Stimulated activated CD8-positive, alpha-beta memory T cell treated with anti-CD3 and anti-CD28 coated beads, Interleukin-15, amount 100 ng/mL, for 1 hour (primary cell): Measurements from ENCODE around the gene ZNF91.
"Not testable (repeated sequence)": the region's sequence is repeated elsewhere in the genome, so short reads cannot be mapped to it uniquely, and the experiment has no call there.

Experiments
- DNase-seq: peaks from one replicate; pipeline ENCODE4 v3.0.0-alpha.2; 2020; ENCODE audit warnings: low read depth

Gene ZNF91

DNA sequence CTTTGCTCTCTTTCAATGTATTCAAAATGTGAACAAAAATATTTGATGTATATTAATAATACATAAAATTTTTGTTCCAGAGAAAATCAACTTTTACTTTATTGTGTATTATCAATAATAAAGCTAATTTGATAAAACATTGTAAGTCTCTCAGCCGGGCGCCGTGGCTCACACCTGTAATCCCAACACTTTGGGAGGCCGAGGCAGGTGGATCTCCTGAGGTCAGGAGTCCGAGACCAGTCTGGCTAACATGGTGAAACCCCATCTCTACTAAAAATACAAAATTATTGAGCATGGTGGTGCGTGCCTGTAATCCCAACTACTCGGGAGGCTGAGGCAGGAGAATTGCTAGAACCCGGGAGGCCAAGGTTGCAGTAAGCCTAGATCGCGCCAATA lies 449 bp upstream of the ZNF91 start:
- not testable (repeated sequence) for DNase-seq

- peak; percentile 10 for DNase-seq
These were observed 760 bp downstream of the ZNF91 start for GRCh38 chr19:23394511-23394910.

DNA sequence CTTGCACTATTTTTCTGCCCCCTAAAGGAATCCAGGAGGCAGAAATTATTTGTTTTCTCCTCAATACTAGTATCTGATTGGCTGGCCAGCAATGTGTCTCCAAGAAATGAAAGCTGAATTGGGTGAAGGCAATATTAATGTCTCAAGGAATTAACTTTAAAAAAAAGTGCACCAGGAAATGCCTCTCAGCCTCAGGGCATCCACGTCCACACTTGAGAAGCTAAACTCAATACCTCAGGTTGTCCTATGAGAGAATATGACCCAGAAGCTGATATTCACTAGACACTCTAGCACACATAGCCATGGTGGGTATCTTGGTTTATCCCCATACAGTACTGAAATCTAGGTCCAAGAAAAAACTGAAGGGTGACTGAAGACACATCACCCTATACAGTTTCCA lies 2.1 kb downstream of the ZNF91 start:
- DNase-seq, result no peak

DNA sequence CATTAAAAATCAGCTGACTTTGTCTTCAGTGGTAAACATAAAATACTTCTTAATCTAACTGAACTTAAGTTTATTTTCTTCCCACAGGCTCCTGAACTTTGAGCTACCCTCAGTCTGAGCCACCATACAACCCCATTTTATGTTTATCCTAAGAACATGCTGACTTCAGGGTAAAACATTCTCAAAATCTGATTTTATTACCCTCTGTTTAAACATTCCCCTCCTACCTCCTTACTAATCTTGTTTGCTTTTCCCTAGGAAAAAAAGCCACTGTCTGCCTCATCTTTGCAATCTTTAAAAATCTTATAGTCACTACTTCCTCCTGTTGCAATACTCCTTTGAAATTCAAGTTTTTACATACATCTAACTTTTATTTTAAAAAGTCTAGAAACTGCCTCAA lies 4.0 kb downstream of the ZNF91 start:
- no peak for DNase-seq

DNA sequence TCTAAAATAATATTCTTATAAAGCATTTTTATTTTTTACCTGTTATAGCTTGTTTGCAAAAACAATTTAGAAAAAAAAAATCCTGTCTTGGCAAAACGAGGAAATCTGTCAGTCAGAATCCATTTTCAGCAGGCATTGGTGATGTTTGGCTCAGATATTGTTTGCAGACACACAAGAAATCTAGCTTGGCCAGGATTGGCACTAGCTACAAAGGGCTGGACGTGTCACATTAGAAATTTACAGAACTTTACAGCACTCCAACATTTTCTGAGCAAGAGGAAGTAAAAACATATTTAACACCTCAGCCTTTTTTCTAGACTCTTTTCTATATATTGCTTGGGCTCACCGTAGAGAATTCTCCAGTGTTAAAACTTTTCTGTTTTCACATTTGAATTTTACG lies 9.9 kb downstream of the ZNF91 start:
- DNase-seq, result no peak

DNA sequence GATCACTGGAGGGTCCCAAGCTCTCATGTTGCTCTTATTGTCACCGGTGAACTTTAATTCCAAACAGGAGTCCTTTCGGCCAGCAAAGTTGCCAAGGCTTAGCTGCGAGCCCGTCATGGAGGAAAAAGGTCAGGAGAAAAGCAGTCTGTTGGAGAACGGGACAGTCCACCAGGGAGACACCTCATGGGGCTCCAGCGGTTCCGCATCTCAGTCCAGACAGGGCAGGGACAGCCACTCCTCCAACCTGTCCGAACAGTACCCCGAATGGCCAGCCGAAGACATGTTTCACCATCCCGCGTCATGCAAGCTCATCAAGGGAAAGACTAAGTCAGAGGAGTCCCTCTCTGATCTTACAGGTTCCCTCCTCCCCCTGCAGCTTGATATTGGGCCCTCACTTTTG lies 10.4 kb downstream of the ZNF91 start:
- no peak for DNase-seq

- DNase-seq, result no peak
These were observed 11.1 kb downstream of the ZNF91 start for GRCh38 chr19:23384166-23384565.

DNA sequence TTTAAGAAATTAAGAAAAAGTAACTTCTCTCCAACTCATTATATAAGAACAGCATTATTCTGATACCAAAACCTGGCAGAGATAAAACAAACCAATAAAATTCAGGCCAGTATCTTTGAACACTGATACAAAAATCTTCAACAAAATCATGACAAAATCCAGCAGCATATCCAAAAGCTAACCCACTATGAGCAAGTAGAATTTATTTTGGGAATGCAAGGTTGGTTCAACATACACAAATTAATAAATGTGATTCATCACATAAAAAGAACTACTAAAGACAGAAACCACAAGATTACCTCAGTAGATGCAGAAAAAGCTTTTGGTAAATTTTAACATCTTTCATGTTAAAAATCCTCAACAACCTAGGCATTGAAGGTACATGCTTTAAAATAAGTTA lies 12.3 kb downstream of the ZNF91 start:
- no peak for DNase-seq

GRCh38 chr19:23381114-23381513 lies 14.2 kb downstream of the ZNF91 start:
- DNase-seq, result no peak

DNA sequence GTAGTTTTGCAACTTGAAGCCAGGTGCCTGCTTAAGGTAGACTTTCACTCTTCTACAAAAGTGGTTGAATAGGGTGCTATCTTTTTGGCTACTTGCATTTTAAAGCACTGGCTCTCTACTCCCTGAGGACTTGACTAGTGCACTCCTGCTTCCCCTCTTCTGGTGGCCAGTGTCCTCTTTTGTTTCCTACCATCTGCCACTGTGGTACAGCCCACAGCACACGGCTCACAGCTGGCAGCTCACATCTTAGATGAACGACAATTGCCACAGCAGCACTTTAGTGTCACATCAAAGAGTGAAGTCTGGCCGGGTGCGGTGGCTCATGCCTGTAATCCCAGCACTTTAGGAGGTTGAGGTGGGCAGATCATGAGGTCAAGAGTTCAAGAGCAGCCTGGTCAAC lies 15.6 kb downstream of the ZNF91 start:
- DNase-seq, result not testable (repeated sequence)

DNA sequence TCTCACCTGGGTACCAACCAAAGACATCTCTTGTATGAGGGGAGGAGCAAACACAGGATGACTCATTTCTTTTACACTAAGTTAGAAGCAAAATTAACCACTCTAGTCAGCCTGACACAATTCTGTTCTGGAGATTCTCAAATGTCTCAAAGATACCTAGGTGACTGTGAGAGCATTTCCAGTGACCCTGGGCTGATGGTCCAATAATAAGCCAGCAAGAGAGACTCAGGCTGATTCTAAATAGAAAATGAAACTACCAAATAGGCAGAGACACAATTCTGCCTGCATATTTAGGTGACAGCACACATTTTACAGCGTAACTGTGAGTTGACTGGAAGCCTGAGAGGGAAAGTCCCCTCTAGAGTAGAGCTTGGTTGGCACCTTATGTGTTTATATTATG lies 16.3 kb downstream of the ZNF91 start:
- DNase-seq, result no peak

GRCh38 chr19:23377276-23377675 lies 18.0 kb downstream of the ZNF91 start:
- no peak for DNase-seq

DNA sequence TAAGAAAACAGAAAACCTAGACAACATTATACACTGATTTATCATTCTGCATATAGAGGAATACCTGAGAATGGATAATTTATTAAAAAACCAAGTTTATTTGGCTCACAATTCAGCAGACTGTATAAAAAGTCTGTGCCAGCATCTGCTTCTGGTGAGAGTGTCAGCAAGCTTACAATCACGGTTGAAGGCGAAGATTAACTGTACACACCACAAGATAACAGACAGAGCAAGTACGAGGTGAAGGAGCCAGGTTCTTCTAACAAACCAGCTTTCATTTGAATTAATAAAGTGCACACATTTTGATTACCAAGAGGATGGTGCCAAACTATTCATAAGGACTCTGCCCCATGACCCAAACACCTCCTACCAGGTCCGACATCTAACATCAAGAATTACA lies 28.8 kb downstream of the ZNF91 start:
- no peak for DNase-seq

- not testable (repeated sequence) for DNase-seq
These were observed 29.2 kb downstream of the ZNF91 start for GRCh38 chr19:23366031-23366430.

- no peak for DNase-seq
These were observed 30.0 kb downstream of the ZNF91 start for GRCh38 chr19:23365222-23365621.

DNA sequence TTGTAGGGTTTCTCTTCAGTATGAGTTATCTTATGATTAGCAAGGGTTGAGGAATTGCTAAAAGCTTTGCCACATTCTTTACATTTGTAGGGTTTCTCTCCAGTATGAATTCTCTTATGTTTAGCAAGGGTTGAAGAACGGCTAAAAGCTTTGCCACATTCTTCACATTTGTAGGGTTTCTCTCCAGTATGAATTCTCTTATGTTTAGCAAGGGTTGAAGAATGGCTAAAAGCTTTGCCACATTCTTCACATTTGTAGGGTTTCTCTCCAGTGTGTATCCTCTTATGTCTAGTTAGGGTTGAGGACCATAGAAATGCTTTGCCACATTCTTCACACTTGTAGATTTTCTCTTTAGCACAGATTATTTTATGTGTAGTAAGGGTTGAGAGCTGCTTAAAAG lies 33.4 kb downstream of the ZNF91 start:
- DNase-seq, result not testable (repeated sequence)

- no peak for DNase-seq
These were observed 43.5 kb downstream of the ZNF91 start for GRCh38 chr19:23351806-23352205.

- DNase-seq, result no peak
These were observed 48.6 kb downstream of the ZNF91 start for GRCh38 chr19:23346696-23347095.

GRCh38 chr19:23345838-23346237 lies 49.4 kb downstream of the ZNF91 start:
- DNase-seq, result no peak

DNA sequence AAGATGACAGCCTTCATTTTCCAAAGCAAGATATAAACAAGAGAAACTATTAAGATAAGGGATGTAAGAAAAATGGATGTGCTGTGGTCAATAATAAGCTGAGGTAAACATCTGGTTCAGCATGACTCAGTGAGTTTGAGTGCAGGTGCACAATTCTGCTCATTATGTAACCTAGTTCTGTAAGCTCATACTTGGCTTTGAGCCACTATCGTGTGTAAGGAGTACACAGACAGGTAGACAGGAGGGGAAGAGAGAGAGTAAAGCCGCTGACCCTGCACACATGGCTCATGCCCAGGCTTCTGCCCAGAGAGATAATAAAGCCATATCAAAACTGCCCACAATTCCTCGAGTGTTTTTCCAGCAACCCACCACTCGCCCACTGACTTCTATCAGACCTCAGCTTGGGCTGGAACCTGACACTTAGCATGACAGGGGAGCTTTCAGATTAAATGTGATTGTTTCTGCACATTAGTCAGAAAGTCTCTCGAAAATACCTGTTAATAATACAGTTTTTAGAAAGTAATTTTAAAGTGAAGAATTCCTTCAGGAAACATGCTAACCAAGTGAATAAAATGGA lies 51.7 kb downstream of the ZNF91 start:
- DNase-seq, result no peak

DNA sequence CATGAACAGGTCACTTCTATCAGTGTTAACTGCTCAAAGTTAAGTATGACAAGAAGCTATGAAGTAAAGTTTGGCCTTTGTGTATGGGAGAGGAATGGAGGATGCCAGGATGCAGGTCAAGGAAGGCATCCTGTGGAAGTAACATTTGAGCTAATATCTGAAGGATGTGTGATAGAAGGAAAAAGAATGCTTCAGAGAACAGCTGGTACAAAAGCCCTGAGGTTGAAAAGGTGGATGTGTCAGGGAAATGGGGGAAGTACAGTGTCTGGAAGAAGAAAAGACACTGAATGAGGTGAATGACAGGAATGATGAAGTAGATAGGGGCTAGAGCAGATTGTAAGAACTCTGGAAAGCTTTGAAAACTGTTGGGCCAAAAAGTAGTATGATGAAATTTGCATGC lies 67.1 kb downstream of the ZNF91 start:
- DNase-seq, result no peak

DNA sequence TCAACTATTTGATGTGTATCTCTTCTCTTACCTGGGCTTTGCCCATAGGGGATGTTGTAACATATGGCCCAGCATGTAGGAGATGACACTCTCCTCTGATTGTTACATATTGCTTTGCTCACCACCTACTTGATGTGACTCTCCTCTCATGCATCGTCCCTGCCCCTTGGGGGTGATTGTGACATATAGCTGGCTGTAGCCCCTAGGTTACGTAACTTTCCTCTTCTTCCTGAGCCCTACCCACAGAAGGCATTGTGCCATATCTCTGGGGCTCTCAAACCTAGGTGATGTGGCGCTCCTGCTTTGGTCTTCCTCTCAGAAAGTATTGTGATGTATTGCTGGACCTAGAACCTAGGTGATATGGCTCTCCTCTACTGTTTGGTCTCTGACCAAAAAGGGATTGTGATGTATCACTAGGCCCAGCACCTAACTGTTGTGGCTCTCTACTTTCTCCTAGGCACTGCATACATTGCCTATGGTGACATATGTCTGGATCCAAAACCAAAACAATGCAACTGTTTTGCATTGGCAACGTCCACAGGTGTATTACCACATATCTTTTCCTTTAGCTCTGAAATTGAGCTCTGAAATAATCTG lies 73.2 kb downstream of the ZNF91 start:
- no peak for DNase-seq

GRCh38 chr19:23321403-23321802 lies 73.9 kb downstream of the ZNF91 start:
- DNase-seq, result not testable (repeated sequence)

- DNase-seq, result not testable (repeated sequence)
These were observed 75.7 kb downstream of the ZNF91 start for GRCh38 chr19:23319571-23319970.
